Measurements from ENCODE around the gene TRPC4AP. TPM values are rescaled to one million over a fixed set of nuclear protein-coding genes. Genes with fewer than 3 reads are reported as not detected.
"Not testable (repeated sequence)": the region's sequence is repeated elsewhere in the genome, so short reads cannot be mapped to it uniquely, and the experiment has no call there.

TRPC4AP gene
- total RNA-seq, 4 donors from 2014 or later, result 59.3 to 87.0 (median 70.1) TPM

- ATAC-seq (ENCODE audit: low FRiP score), result no peak
Measured at GRCh38 chr20:35117196-35117595, 24.6 kb upstream of the TRPC4AP start.

GRCh38 chr20:35116258-35116657, 23.7 kb upstream of the TRPC4AP start:
- no peak for ATAC-seq (ENCODE audit: low FRiP score)
- no peak for DNase-seq (ENCODE audit: low spot score)
- TF ChIP-seq CTCF (IDR thresholded peaks at IDR 0.05), result no peak

More at GRCh38 chr20:35117196-35117595, 24.6 kb upstream of the TRPC4AP start:
- no peak for TF ChIP-seq CTCF (IDR thresholded peaks at IDR 0.05)
- no peak for DNase-seq (ENCODE audit: low spot score)

- no peak for ATAC-seq (ENCODE audit: low FRiP score)
- TF ChIP-seq CTCF (IDR thresholded peaks at IDR 0.05), result no peak
- no peak for DNase-seq (ENCODE audit: low spot score)
Measured at GRCh38 chr20:35115606-35116005, 23.0 kb upstream of the TRPC4AP start.

- not testable (repeated sequence) for DNase-seq (ENCODE audit: low spot score); ATAC-seq (ENCODE audit: low FRiP score)
Measured at GRCh38 chr20:35112276-35112675, 19.7 kb upstream of the TRPC4AP start.

- DNase-seq (ENCODE audit: low spot score) (no peak), ATAC-seq (ENCODE audit: low FRiP score) (no peak)
- no peak for TF ChIP-seq CTCF (IDR thresholded peaks at IDR 0.05)
Measured at GRCh38 chr20:35111141-35111888, 18.7 kb upstream of the TRPC4AP start.

DNA sequence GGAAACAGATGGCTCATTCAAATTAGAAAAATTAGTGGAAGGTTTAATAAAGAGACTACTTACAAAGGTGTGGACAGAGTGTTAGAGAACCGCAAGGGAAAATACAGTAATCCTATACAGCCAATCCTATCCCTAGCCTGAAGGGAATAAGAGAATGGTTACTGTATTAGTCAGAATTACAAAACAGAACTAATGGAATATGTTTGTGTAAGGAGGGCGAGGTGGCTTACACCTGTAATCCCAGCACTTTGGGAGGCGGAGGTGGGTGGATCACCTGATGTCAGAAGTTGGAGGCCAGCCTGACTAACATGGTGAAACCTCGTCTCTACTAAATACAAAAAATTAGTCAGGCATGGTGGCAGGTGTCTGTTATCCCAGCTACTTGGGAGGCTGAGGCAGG, 16.3 kb upstream of the TRPC4AP start:
- DNase-seq (ENCODE audit: low spot score) (no peak), ATAC-seq (ENCODE audit: low FRiP score) (no peak)
- TF ChIP-seq CTCF (IDR thresholded peaks at IDR 0.05), result no peak

DNA sequence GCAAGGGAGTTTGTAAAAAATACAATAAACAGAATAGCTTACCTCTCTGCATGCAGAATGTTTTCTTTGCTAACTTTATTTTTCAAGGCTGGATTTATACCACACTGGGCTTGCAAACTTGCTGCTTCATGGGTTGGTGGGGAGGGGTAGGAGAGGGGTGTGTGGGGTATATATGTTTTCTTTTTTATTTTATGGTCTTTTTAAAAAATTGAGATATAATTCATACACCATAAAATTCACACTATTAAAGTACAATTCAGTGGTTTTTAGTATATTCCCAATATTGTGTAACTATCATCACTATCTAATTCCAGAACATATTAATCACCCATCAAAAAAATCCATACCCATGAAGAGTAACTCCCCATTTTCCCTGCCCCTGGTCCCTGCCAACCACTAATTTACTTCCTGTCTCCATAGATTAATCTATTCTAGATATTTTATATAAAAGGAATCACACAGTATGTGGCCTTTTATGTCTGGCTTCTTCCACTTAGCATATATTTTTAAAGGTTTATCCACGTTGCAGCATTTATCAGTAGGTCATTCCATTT, 14.3 kb upstream of the TRPC4AP start:
- no peak for TF ChIP-seq CTCF (IDR thresholded peaks at IDR 0.05)
- DNase-seq (ENCODE audit: low spot score) (no peak), ATAC-seq (ENCODE audit: low FRiP score) (no peak)

Measured in omental fat pad (tissue), 4 donors.